HCT116 (cell line): ENCODE data around the gene RALGPS1. TPM values are rescaled to one million over a fixed set of nuclear protein-coding genes. Genes with fewer than 3 reads are reported as not detected.

Experiments
- ATAC-seq: fragments of 200-7000 bp; cut with Tn5 transposase; 2 replicates; pipeline ENCODE4 v1.9.1; 2020; ENCODE audit warnings: mild to moderate bottlenecking, moderate library complexity
- BruUV-seq: library from RNA; stranded (reverse); fragments of 400-500 nt; replicated peaks from 2 replicates; lab custom pipeline; 2021; lab: Mats Ljungman, UMichigan
- CTCF ChIA-PET: fragments of 300-600 bp; sonication (Branson Sonifier 250); formaldehyde crosslinking; loops from one replicate; lab custom pipeline; 2021; ENCODE audit warnings: antibody characterized with exemption; lab: Charles Lee
- POLR2A ChIA-PET: fragments of 300-600, 350-600 bp; sonication (Branson Sonifier 250); formaldehyde crosslinking; loops from one replicate; lab custom pipeline; 2021; ENCODE audit warnings: antibody characterized with exemption; lab: Charles Lee
- RAD21 ChIA-PET, 2 experiments: fragments of 300-600 bp; sonication (Branson Sonifier 250); formaldehyde crosslinking; loops; one replicate each; lab custom pipeline; 2023; ENCODE audit warnings: low total read pairs in 2 of 2; ENCODE audit not compliant: uncharacterized antibody in 2 of 2, unreplicated experiment in 2 of 2, low non-redundant PET in 1 of 2; lab: Charles Lee
- DNase-seq: peaks from one replicate; pipeline ENCODE4 v3.0.0-alpha.2; 2010; ENCODE audit warnings: low read depth, low spot score
- H2AFZ ChIP-seq: fragments of 200-600 bp; shearing (Covaris generic), sonication (generic); 2 replicates; pipeline ENCODE4 v1.6.1; 2017; ENCODE audit warnings: low read depth, mixed run types, mixed read lengths, antibody characterized with exemption, low read length; ENCODE audit not compliant: poor library complexity, severe bottlenecking
- H3K27ac ChIP-seq: 2 replicates; pipeline ENCODE4 v1.5.1; 2012; ENCODE audit warnings: low read depth, low read length
- H3K27me3 ChIP-seq: fragments of 200-600 bp; sonication (generic); 2 replicates; pipeline ENCODE4 v1.6.1; 2016; ENCODE audit warnings: mixed run types, low read length, mixed read lengths; ENCODE audit not compliant: insufficient read depth
- H3K36me3 ChIP-seq, 2 experiments: fragments of 200-500 bp in 1 of 2; fragments of 200-600 bp in 1 of 2; sonication (Bioruptor generic) in 1 of 2; sonication (generic) in 1 of 2; 2 replicates each; pipeline versions ENCODE4 v1.5.1 to v1.6.1; 2014 to 2016; ENCODE audit warnings: low read length in 2 of 2, inconsistent platforms in 1 of 2, mixed read lengths in 1 of 2, mixed run types in 1 of 2; ENCODE audit not compliant: insufficient read depth in 2 of 2, control insufficient read depth in 1 of 2
- H3K4me1 ChIP-seq, 2 experiments: fragments of 200-600 bp in 1 of 2; sonication (generic) in 1 of 2; 2 replicates each; pipeline versions ENCODE4 v1.5.1 to v1.6.1; 2012 to 2017; ENCODE audit warnings: low read length in 2 of 2, inconsistent platforms in 1 of 2, mild to moderate bottlenecking in 1 of 2, mixed read lengths in 1 of 2, mixed run types in 1 of 2, moderate library complexity in 1 of 2; ENCODE audit not compliant: insufficient read depth in 2 of 2, control insufficient read depth in 1 of 2
- H3K4me2 ChIP-seq: fragments of 200-600 bp; sonication (generic); 2 replicates; pipeline ENCODE4 v1.6.1; 2017; ENCODE audit warnings: mixed run types, low read length, mixed read lengths
- H3K4me3 ChIP-seq, 2 experiments: fragments of 200-600 bp in 1 of 2; sonication (generic) in 1 of 2; replicated peaks in 1 of 2; 2 replicates each; pipeline ENCODE4 v1.5.1; 2011 to 2016; ENCODE audit warnings: low read length in 2 of 2, control low read depth in 1 of 2, low read depth in 1 of 2, mild to moderate bottlenecking in 1 of 2, mixed read lengths in 1 of 2, mixed run types in 1 of 2
- H3K79me2 ChIP-seq: fragments of 200-600 bp; sonication (generic); 2 replicates; pipeline ENCODE4 v1.6.1; 2017; ENCODE audit warnings: mild to moderate bottlenecking, mixed run types, low read length, moderate library complexity, mixed read lengths; ENCODE audit not compliant: insufficient read depth
- H3K9ac ChIP-seq: fragments of 200-600 bp; sonication (generic); 2 replicates; pipeline ENCODE4 v1.6.1; 2016; ENCODE audit warnings: low read length, mixed read lengths
- H3K9me2 ChIP-seq: fragments of 200-600 bp; sonication (generic), shearing (Covaris generic); 2 replicates; pipeline ENCODE4 v1.6.1; 2017; ENCODE audit warnings: mixed run types, mild to moderate bottlenecking, moderate library complexity; ENCODE audit not compliant: insufficient read depth
- H3K9me3 ChIP-seq, 2 experiments: fragments of 200-500 bp in 1 of 2; fragments of 200-600 bp in 1 of 2; sonication (Bioruptor generic) in 1 of 2; sonication (generic) in 1 of 2; 2 replicates each; pipeline ENCODE4 v1.6.1; 2014 to 2017; ENCODE audit warnings: low read length in 2 of 2, mixed read lengths in 2 of 2, inconsistent platforms in 1 of 2, low read depth in 1 of 2, mild to moderate bottlenecking in 1 of 2, mixed run types in 1 of 2, moderate library complexity in 1 of 2; ENCODE audit not compliant: control insufficient read depth in 1 of 2, insufficient read depth in 1 of 2
- H4K20me1 ChIP-seq: fragments of 200-600 bp; sonication (generic), shearing (Covaris generic); 2 replicates; pipeline ENCODE4 v1.6.1; 2017; ENCODE audit warnings: mixed run types, mild to moderate bottlenecking, moderate library complexity; ENCODE audit not compliant: insufficient read depth
- ATF3 ChIP-seq: IDR thresholded peaks from 2 replicates; pipeline ENCODE4 v1.6.1; 2012
- EGR1 ChIP-seq: IDR thresholded peaks from 2 replicates; pipeline ENCODE4 v1.6.1; 2012; ENCODE audit warnings: low read depth
- EZH2 ChIP-seq: fragments of 200-600 bp; sonication (generic); IDR thresholded peaks from 2 replicates; pipeline ENCODE4 v1.6.1; 2017; ENCODE audit warnings: antibody characterized with exemption, mixed run types
- FOSL1 ChIP-seq: IDR thresholded peaks from 2 replicates; pipeline ENCODE4 v1.6.1; 2012; ENCODE audit warnings: low read depth
- POLR2AphosphoS5 ChIP-seq: IDR thresholded peaks from 2 replicates; pipeline ENCODE4 v1.6.1; 2011; ENCODE audit warnings: mild to moderate bottlenecking, low read depth, low read length, moderate library complexity
- SIN3A ChIP-seq: IDR thresholded peaks from 2 replicates; pipeline ENCODE4 v1.6.1; 2012; ENCODE audit warnings: low read depth
- SRF ChIP-seq: IDR thresholded peaks from 2 replicates; pipeline ENCODE4 v1.6.1; 2012; ENCODE audit warnings: low read depth
- TCF7L2 ChIP-seq: IDR thresholded peaks from 2 replicates; pipeline ENCODE4 v1.7.0; 2011; ENCODE audit warnings: borderline replicate concordance, inconsistent platforms; ENCODE audit not compliant: insufficient read depth, insufficient read length; ENCODE audit errors: extremely low read depth
- intact Hi-C: fragments of 100-400 bp; cut with micrococcal nuclease; formaldehyde crosslinking; loops from 2 replicates; pipeline ENCODE4 v1.10.0; 2022
- total RNA-seq: library from RNA; stranded (reverse); gene quantifications from one replicate; pipeline ENCODE4 v1.2.1, GENCODE V29; 2021; ENCODE audit not compliant: unreplicated experiment

RALGPS1 gene
- total RNA-seq, 1 experiment from 2014 or later: 7.6 TPM

DNA sequence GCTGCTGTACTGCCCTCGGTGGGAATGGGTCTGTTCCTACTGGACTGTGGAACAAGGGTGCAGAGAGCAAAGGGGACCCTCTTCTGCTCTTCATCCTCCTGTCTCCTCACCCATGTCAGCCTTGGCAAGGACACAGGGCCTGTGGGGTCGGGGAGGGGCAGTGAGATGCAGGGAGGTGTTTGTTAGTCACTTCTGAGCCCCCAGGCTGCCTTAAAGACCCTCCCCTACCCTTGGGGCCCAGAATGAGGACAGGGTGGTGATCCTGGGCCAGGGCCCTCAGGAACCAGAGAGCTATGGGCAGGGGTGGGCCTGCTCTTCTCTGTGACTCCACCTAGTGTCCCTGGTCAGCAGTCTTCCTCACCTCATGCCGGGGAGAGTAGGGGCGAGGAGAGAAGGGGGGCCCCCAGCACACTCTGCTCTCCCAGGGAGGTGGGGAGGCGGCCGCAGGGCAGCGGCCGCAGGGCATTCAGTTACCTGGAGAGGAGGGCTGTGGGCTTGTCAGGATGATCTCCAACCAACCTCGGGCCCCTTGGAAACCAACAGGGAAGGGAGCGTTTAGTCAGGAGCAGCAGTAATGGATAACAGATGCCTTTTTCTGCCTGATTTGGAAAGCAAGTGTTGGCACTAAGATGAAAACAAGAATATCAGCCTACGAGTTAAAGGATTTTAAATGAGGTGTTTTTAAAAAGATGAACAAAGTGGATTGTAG lies 288.0 kb downstream of the RALGPS1 start:
- RAD21 ChIA-PET: no interaction called here
- H3K36me3 ChIP-seq: no peaks in the 10 kb centered on the region
- H3K4me3 ChIP-seq: no peak overlapping the region
- ATAC-seq: no peak
- no peak for DNase-seq
- H3K79me2 ChIP-seq: no peaks in the 10 kb centered on the region
- H3K9me2 ChIP-seq: no peaks in the 10 kb centered on the region
- peaks cover 17 to 25% of the 10 kb centered on the region in 2 experiments for H3K4me1 ChIP-seq
- intact Hi-C loops: no loop called here
- H4K20me1 ChIP-seq: no peaks in the 10 kb centered on the region
- no peak overlapping the region for H3K9ac ChIP-seq
- CTCF ChIA-PET: interaction anchor here (3.3 kb wide), 1 partner anchor 262 kb away, joined by 18 read pairs; no protein-coding TSS in a partner anchor
- no peak overlapping the region for H2AFZ ChIP-seq
- no TSS peak for BruUV-seq
- no peak overlapping the region for H3K4me2 ChIP-seq
- no peaks in the 10 kb centered on the region for H3K27me3 ChIP-seq
- no peak for TF ChIP-seq EZH2
- H3K9me3 ChIP-seq: no peaks in the 10 kb centered on the region
- POLR2A ChIA-PET: no interaction called here
- H3K27ac ChIP-seq: no peak overlapping the region

DNA sequence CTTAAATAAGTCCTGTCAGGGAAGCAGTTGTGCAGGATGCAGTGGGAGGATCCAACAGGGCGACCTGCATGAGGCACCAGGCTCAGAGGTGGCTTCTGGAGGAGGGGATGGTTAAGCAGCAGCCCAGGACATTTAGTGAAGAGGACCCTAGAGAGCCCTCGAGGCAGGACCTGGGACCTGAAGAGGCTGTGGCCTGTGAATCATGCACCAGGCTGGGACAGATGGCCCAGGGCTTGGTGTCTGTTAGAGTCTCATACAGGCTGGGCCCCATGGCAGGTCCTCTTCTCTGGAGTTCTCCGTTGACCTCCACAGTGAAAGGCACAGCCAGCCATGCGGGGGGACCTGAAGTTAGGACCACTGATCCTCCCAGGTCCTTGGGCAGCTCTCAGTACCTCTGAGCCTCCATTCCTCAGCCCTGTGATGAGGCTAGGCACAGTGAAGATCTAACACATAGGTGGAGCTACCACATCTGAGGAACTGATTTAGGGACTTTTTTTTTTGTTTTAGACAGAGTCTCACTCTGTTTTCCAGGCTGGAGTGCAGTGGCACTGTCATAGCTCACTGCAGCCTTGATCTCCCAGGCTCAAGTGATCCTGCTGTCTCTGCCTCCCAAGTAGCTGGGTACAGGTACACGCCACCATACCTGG lies 289.2 kb downstream of the RALGPS1 start:
- no peak for ATAC-seq
- no peak for DNase-seq
- Histone ChIP-seq H2AFZ (no peak overlapping the region), H4K20me1 (no peaks in the 10 kb centered on the region), H3K27me3 (no peaks in the 10 kb centered on the region), H3K9me2 (no peaks in the 10 kb centered on the region), H3K4me3 (no peak overlapping the region), H3K36me3 (no peaks in the 10 kb centered on the region), H3K27ac (no peak overlapping the region), H3K9me3 (no peaks in the 10 kb centered on the region), H3K4me2 (no peak overlapping the region), H3K79me2 (no peaks in the 10 kb centered on the region), H3K9ac (no peak overlapping the region), H3K4me1 (peaks cover 15 to 23% of the 10 kb centered on the region in 2 experiments)
- BruUV-seq: no TSS peak
- no peak for TF ChIP-seq FOSL1
- TF ChIP-seq SRF: no peak
- no peak for TF ChIP-seq TCF7L2
- no peak for TF ChIP-seq EZH2
- no peak for TF ChIP-seq POLR2AphosphoS5
- no peak for TF ChIP-seq ATF3
- no peak for TF ChIP-seq SIN3A
- no peak for TF ChIP-seq EGR1
- intact Hi-C loops: no loop called here
- ChIA-PET CTCF (interaction anchor here (0.6 to 1.2 kb wide), 5 partner anchors 9 to 349 kb away, joined by 3 to 4 read pairs (median 3); no protein-coding TSS in a partner anchor), RAD21 (no interaction called here), POLR2A (no interaction called here)
